ENCODE results near the gene DUSP1.

- TF ChIP-seq ELF1 (tag; IDR thresholded peaks at IDR 0.05) (no peak), NFATC3 (IDR thresholded peaks at IDR 0.05) (no peak), POLR2AphosphoS5 (IDR thresholded peaks at IDR 0.05; ENCODE audit: control insufficient read depth, insufficient read depth, low read depth, low read length) (no peak), GABPB1 (CRISPR knock-in tag; IDR thresholded peaks at IDR 0.05) (no peak), RBM14 (IDR thresholded peaks at IDR 0.05; ENCODE audit: borderline replicate concordance, insufficient read depth, low read depth, low read length) (no peak), ARNT (IDR thresholded peaks at IDR 0.05) (no peak), ZNF76 (CRISPR knock-in tag; IDR thresholded peaks at IDR 0.05; ENCODE audit: borderline replicate concordance) (no peak), MLX (CRISPR knock-in tag; conservative IDR thresholded peaks at IDR 0.05) (no peak)
- TF ChIP-seq, protein P1, sequence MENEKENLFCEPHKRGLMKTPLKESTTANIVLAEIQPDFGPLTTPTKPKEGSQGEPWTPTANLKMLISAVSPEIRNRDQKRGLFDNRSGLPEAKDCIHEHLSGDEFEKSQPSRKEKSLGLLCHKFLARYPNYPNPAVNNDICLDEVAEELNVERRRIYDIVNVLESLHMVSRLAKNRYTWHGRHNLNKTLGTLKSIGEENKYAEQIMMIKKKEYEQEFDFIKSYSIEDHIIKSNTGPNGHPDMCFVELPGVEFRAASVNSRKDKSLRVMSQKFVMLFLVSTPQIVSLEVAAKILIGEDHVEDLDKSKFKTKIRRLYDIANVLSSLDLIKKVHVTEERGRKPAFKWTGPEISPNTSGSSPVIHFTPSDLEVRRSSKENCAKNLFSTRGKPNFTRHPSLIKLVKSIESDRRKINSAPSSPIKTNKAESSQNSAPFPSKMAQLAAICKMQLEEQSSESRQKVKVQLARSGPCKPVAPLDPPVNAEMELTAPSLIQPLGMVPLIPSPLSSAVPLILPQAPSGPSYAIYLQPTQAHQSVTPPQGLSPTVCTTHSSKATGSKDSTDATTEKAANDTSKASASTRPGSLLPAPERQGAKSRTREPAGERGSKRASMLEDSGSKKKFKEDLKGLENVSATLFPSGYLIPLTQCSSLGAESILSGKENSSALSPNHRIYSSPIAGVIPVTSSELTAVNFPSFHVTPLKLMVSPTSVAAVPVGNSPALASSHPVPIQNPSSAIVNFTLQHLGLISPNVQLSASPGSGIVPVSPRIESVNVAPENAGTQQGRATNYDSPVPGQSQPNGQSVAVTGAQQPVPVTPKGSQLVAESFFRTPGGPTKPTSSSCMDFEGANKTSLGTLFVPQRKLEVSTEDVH (IDR thresholded peaks at IDR 0.05; ENCODE audit: low read depth, partially characterized antibody), result no peak
These were observed 27.7 kb downstream of the DUSP1 start for GRCh38 chr5:172743112-172743959.
